HepG2 (cell line): Measurements from ENCODE around the gene CTRL. TPM values are rescaled to one million over a fixed set of nuclear protein-coding genes. Genes with fewer than 3 reads are reported as not detected.

ENCODE experiments used
- HOXA3 ChIP-seq: sonication (generic); formaldehyde crosslinking; IDR thresholded peaks from 2 replicates; pipeline ENCODE4 v1.5.0; 2020; ENCODE audit warnings: missing genetic modification reagents
- JUNB ChIP-seq: sonication (generic); formaldehyde crosslinking; IDR thresholded peaks from 2 replicates; pipeline ENCODE4 v1.8.0; 2022; ENCODE audit warnings: missing genetic modification reagents, mild to moderate bottlenecking, borderline replicate concordance
- KDM5B ChIP-seq: sonication (generic); formaldehyde crosslinking; IDR thresholded peaks from 2 replicates; pipeline ENCODE4 v1.4.0; 2020; ENCODE audit warnings: missing genetic modification reagents, mild to moderate bottlenecking, borderline replicate concordance
- KLF15 ChIP-seq: sonication (generic); formaldehyde crosslinking; IDR thresholded peaks from 2 replicates; pipeline ENCODE4 v1.8.1; 2023; ENCODE audit warnings: borderline replicate concordance, mild to moderate bottlenecking, inconsistent platforms, missing genetic modification reagents, mixed read lengths
- MAFK ChIP-seq, 2 experiments: IDR thresholded peaks in 1 of 2; conservative IDR thresholded peaks in 1 of 2; 2 replicates each; pipeline ENCODE4 v1.6.1; 2011; ENCODE audit warnings: improper control_type of control experiment in 2 of 2, low read length in 2 of 2
- MAZ ChIP-seq, 2 experiments: sonication (generic) in 1 of 2; formaldehyde crosslinking in 1 of 2; IDR thresholded peaks; 2 replicates each; pipeline versions ENCODE4 v1.5.0 to v1.6.1; 2012 to 2020; ENCODE audit warnings: low read depth in 2 of 2, mild to moderate bottlenecking in 2 of 2, borderline replicate concordance in 1 of 2, improper control_type of control experiment in 1 of 2, low read length in 1 of 2, missing genetic modification reagents in 1 of 2, moderate library complexity in 1 of 2
- MBNL3 ChIP-seq: fragments of 250-450 bp; sonication (Bioruptor Pico); conservative IDR thresholded peaks from 2 replicates; pipeline ENCODE4 v1.8.0; 2022; ENCODE audit warnings: mild to moderate bottlenecking, inconsistent platforms
- NFE2L1 ChIP-seq: sonication (generic); formaldehyde crosslinking; IDR thresholded peaks from 2 replicates; pipeline ENCODE4 v1.4.0; 2020; ENCODE audit warnings: missing genetic modification reagents, mild to moderate bottlenecking, borderline replicate concordance
- NONO ChIP-seq, 2 experiments: fragments of 450-650 bp in 1 of 2; sonication (generic) in 1 of 2; formaldehyde crosslinking in 1 of 2; IDR thresholded peaks in 1 of 2; conservative IDR thresholded peaks in 1 of 2; 2 replicates each; pipeline versions ENCODE4 v1.6.1 to v1.8.0; 2017 to 2022; ENCODE audit warnings: mild to moderate bottlenecking in 1 of 2, missing genetic modification reagents in 1 of 2, moderate library complexity in 1 of 2
- SKI ChIP-seq: fragments of 450-650 bp; IDR thresholded peaks from one replicate; pipeline ENCODE4 v1.6.1; 2018; ENCODE audit warnings: mild to moderate bottlenecking; ENCODE audit not compliant: partially characterized antibody
- ZFX ChIP-seq: sonication (generic); formaldehyde crosslinking; IDR thresholded peaks from 2 replicates; pipeline ENCODE4 v1.4.0; 2020; ENCODE audit warnings: mild to moderate bottlenecking, low read depth, missing genetic modification reagents, moderate library complexity
- ZNF225 ChIP-seq: sonication (generic); formaldehyde crosslinking; IDR thresholded peaks from 2 replicates; pipeline ENCODE4 v1.4.0; 2020; ENCODE audit warnings: mild to moderate bottlenecking, missing genetic modification reagents
- ZNF788 ChIP-seq: sonication (generic); formaldehyde crosslinking; IDR thresholded peaks from 2 replicates; pipeline ENCODE4 v1.5.0; 2020; ENCODE audit warnings: mild to moderate bottlenecking, missing genetic modification reagents, borderline replicate concordance
- polyA plus RNA-seq, 8 experiments: library from polyadenylated mRNA; depleted of rRNA in 3 of 8; stranded (reverse) in 7 of 8; unstranded in 1 of 8; fragments of >200 nt; fragmentation: Illumina TruSeq in 4 of 8; extraction: Trizol in 4 of 8; gene quantifications; 2 replicates each; pipeline versions ENCODE4 v1.2.1 to v1.2.3, GENCODE V29; 2011 to 2016; ENCODE audit warnings: low read depth in 4 of 8, missing spikeins in 1 of 8, mixed read lengths in 1 of 8; ENCODE audit not compliant: insufficient read depth in 1 of 8
- total RNA-seq, 5 experiments: library from RNA; depleted of rRNA; stranded (reverse); fragments of >200 nt; fragmentation: Illumina TruSeq; extraction: Trizol; gene quantifications; 2 replicates each; pipeline ENCODE4 v1.2.3, GENCODE V29; 2016; ENCODE audit warnings: low read depth in 1 of 5
- TF ChIP-seq, protein P1 (sequence below): sonication (generic); formaldehyde crosslinking; conservative IDR thresholded peaks from 2 replicates; pipeline ENCODE4 v1.8.0; 2022; ENCODE audit warnings: mild to moderate bottlenecking, moderate library complexity, missing genetic modification reagents
- TF ChIP-seq, protein P2 (sequence below): sonication (generic); formaldehyde crosslinking; IDR thresholded peaks from 2 replicates; pipeline ENCODE4 v1.8.1; 2023; ENCODE audit warnings: mild to moderate bottlenecking, missing genetic modification reagents
- TF ChIP-seq, protein P3 (sequence below): sonication (generic); formaldehyde crosslinking; IDR thresholded peaks from 2 replicates; pipeline ENCODE4 v1.4.0; 2020; ENCODE audit warnings: missing genetic modification reagents, borderline replicate concordance

CTRL gene
- total and polyA plus RNA-seq, 2 of the 13 experiments (the other 11 are each of a cell fraction or from before 2014, with no cell fraction given), result 1.9 to 2.7 TPM

DNA sequence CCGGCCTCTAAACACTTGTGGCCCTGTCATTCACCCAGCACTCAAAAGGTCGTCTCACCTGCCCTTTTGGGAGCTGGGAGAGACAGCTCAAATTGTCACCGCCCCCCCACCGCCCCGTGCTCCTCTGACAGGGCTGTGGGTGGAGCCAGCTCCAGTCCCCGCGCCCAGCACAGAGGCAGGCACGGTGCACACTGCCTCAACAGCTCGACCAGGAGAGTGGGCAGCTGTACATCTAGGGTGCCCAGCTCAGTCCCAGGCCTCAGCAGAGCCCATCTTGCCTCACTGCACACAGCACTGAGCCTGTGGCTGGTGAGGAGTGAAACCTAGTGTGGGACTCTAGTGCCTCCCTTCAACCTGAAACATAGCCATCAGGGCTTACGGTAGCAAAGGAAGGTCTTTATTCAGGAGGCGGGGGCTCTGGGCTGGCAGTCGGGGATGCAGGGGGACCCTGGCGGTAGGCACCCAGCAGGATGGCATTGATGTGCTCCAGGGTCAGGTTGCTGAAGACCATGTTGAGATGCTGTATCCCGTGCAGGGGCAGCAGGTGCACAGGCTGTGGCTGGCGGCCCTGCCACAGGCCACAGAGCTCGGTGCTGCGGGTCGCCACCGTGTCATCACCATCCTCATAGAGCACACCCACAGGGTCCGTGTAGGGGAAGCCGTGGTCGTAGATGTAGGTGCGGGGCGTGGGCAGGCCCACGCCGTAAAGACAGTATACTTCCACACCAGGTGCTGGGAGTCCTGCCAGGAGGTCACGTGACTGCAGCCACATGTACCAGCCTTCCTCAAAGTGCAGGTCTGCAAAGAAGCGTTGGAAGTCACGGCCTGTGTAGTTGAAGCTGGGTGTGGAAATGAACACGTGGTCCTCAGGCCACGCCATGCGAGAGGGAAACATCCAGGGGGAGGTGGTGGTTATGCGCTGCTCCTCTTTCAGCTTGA lies 8.1 kb upstream of the CTRL start (continued):
- TF ChIP-seq MBNL3 (CRISPR knock-in tag), result no peak
- TF ChIP-seq ZNF788 (CRISPR knock-in tag), result 0 out of 2 replicates have a peak, but pooled peaks have one; percentile 43
- TF ChIP-seq HOXA3 (CRISPR knock-in tag), result no peak
- 0 out of 2 replicates have a peak, but pooled peaks have one; percentile 14 for TF ChIP-seq JUNB
- TF ChIP-seq KLF15 (CRISPR knock-in tag), result no peak
- no peak for TF ChIP-seq SKI
- 0 out of 2 replicates have a peak, but pooled peaks have one; percentile 58 for TF ChIP-seq NFE2L1
- TF ChIP-seq KDM5B, result peak; percentile 47
- TF ChIP-seq, protein P1, sequence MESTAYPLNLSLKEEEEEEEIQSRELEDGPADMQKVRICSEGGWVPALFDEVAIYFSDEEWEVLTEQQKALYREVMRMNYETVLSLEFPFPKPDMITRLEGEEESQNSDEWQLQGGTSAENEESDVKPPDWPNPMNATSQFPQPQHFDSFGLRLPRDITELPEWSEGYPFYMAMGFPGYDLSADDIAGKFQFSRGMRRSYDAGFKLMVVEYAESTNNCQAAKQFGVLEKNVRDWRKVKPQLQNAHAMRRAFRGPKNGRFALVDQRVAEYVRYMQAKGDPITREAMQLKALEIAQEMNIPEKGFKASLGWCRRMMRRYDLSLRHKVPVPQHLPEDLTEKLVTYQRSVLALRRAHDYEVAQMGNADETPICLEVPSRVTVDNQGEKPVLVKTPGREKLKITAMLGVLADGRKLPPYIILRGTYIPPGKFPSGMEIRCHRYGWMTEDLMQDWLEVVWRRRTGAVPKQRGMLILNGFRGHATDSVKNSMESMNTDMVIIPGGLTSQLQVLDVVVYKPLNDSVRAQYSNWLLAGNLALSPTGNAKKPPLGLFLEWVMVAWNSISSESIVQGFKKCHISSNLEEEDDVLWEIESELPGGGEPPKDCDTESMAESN (CRISPR knock-in tag), result 0 out of 2 replicates have a peak, but pooled peaks have one; percentile 29
- TF ChIP-seq MAZ (IDR thresholded peaks at IDR 0.05; ENCODE audit: borderline replicate concordance, low read depth, low read length), result no peak
- 0 out of 2 replicates have a peak, but pooled peaks have one; percentile 24 for TF ChIP-seq MAZ (CRISPR knock-in tag; IDR thresholded peaks at IDR 0.05; ENCODE audit: low read depth)
- TF ChIP-seq, protein P2, sequence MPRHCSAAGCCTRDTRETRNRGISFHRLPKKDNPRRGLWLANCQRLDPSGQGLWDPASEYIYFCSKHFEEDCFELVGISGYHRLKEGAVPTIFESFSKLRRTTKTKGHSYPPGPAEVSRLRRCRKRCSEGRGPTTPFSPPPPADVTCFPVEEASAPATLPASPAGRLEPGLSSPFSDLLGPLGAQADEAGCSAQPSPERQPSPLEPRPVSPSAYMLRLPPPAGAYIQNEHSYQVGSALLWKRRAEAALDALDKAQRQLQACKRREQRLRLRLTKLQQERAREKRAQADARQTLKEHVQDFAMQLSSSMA (CRISPR knock-in tag), result 0 out of 2 replicates have a peak, but pooled peaks have one; percentile 28
- TF ChIP-seq NONO (IDR thresholded peaks at IDR 0.05), result no peak
- 0 out of 2 replicates have a peak, but pooled peaks have one; percentile 54 for TF ChIP-seq NONO (CRISPR knock-in tag; conservative IDR thresholded peaks at IDR 0.05)
- no peak for TF ChIP-seq MAFK (conservative IDR thresholded peaks at IDR 0.05 in 1 of 2, IDR thresholded peaks at IDR 0.05 in 1 of 2; ENCODE audit: low read length in 2 of 2)
- TF ChIP-seq ZFX, result peak; percentile 35; the same call in 1 of the 2 replicates
- TF ChIP-seq, protein P3, sequence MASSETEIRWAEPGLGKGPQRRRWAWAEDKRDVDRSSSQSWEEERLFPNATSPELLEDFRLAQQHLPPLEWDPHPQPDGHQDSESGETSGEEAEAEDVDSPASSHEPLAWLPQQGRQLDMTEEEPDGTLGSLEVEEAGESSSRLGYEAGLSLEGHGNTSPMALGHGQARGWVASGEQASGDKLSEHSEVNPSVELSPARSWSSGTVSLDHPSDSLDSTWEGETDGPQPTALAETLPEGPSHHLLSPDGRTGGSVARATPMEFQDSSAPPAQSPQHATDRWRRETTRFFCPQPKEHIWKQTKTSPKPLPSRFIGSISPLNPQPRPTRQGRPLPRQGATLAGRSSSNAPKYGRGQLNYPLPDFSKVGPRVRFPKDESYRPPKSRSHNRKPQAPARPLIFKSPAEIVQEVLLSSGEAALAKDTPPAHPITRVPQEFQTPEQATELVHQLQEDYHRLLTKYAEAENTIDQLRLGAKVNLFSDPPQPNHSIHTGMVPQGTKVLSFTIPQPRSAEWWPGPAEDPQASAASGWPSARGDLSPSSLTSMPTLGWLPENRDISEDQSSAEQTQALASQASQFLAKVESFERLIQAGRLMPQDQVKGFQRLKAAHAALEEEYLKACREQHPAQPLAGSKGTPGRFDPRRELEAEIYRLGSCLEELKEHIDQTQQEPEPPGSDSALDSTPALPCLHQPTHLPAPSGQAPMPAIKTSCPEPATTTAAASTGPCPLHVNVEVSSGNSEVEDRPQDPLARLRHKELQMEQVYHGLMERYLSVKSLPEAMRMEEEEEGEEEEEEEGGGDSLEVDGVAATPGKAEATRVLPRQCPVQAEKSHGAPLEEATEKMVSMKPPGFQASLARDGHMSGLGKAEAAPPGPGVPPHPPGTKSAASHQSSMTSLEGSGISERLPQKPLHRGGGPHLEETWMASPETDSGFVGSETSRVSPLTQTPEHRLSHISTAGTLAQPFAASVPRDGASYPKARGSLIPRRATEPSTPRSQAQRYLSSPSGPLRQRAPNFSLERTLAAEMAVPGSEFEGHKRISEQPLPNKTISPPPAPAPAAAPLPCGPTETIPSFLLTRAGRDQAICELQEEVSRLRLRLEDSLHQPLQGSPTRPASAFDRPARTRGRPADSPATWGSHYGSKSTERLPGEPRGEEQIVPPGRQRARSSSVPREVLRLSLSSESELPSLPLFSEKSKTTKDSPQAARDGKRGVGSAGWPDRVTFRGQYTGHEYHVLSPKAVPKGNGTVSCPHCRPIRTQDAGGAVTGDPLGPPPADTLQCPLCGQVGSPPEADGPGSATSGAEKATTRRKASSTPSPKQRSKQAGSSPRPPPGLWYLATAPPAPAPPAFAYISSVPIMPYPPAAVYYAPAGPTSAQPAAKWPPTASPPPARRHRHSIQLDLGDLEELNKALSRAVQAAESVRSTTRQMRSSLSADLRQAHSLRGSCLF (CRISPR knock-in tag), result no peak
- TF ChIP-seq ZNF225 (CRISPR knock-in tag), result no peak; the same call in 1 of the 2 replicates
